Keratinocyte (primary cell): ENCODE measurements around the gene PRKCG. TPM values are rescaled to one million over a fixed set of nuclear protein-coding genes. Genes with fewer than 3 reads are reported as not detected.

Experiments
- DNase-seq: peaks from one replicate; pipeline ENCODE4 v3.0.0-alpha.2; 2011; ENCODE audit warnings: low read depth, missing footprints, low spot score
- FAIRE-seq: peaks from 2 replicates; lab custom pipeline; 2011; peaks lifted over from hg19 to GRCh38; lab: Jason Lieb, UNC
- H2AFZ ChIP-seq: 2 replicates; pipeline ENCODE4 v1.6.0; 2012; ENCODE audit warnings: low read length, control low read depth, inconsistent platforms; ENCODE audit not compliant: control insufficient read depth
- H3K27ac ChIP-seq: 2 replicates; pipeline ENCODE4 v1.5.1; 2011; ENCODE audit warnings: low read length; ENCODE audit not compliant: control insufficient read depth, insufficient read depth
- H3K27me3 ChIP-seq: 3 replicates; pipeline ENCODE4 v1.6.0; 2011; ENCODE audit warnings: low read length; ENCODE audit not compliant: control insufficient read depth, insufficient read depth; ENCODE audit errors: extremely low read depth
- H3K36me3 ChIP-seq, 2 experiments: 2 replicates in 1 of 2; 3 replicates in 1 of 2; pipeline ENCODE4 v1.5.1; 2011; ENCODE audit warnings: low read length in 2 of 2, mild to moderate bottlenecking in 1 of 2; ENCODE audit not compliant: control insufficient read depth in 2 of 2, insufficient read depth in 2 of 2; ENCODE audit errors: extremely low read depth in 1 of 2
- H3K4me1 ChIP-seq: 3 replicates; pipeline ENCODE4 v1.5.1; 2011; ENCODE audit warnings: low read length; ENCODE audit not compliant: control insufficient read depth, insufficient read depth; ENCODE audit errors: extremely low read depth
- H3K4me2 ChIP-seq: 3 replicates; pipeline ENCODE4 v1.6.0; 2011; ENCODE audit warnings: low read depth, low read length; ENCODE audit not compliant: control insufficient read depth, insufficient read depth; ENCODE audit errors: extremely low read depth
- H3K4me3 ChIP-seq, 3 experiments: fragments of 200-600 bp in 1 of 3; sonication (generic) in 1 of 3; 2 replicates in 2 of 3; 3 replicates in 1 of 3; pipeline ENCODE4 v1.5.1; 2011 to 2016; ENCODE audit warnings: low read length in 3 of 3, mild to moderate bottlenecking in 3 of 3, control low read depth in 2 of 3, inconsistent platforms in 1 of 3, low read depth in 1 of 3, mixed read lengths in 1 of 3, mixed run types in 1 of 3, moderate library complexity in 1 of 3; ENCODE audit not compliant: control insufficient read depth in 2 of 3, insufficient read depth in 2 of 3; ENCODE audit errors: extremely low read depth in 1 of 3
- H3K79me2 ChIP-seq: 2 replicates; pipeline ENCODE4 v1.6.0; 2012; ENCODE audit warnings: low read length; ENCODE audit not compliant: control insufficient read depth, insufficient read depth
- H3K9ac ChIP-seq: 3 replicates; pipeline ENCODE4 v1.6.0; 2011; ENCODE audit warnings: low read length; ENCODE audit not compliant: control insufficient read depth, insufficient read depth; ENCODE audit errors: extremely low read depth
- H3K9me1 ChIP-seq: 3 replicates; pipeline ENCODE4 v1.6.0; 2011; ENCODE audit warnings: low read length; ENCODE audit not compliant: control insufficient read depth, insufficient read depth; ENCODE audit errors: extremely low read depth
- H3K9me3 ChIP-seq: 2 replicates; pipeline ENCODE4 v1.5.1; 2012; ENCODE audit warnings: low read depth, low read length; ENCODE audit not compliant: control insufficient read depth
- H4K20me1 ChIP-seq: 3 replicates; pipeline ENCODE4 v1.6.0; 2011; ENCODE audit warnings: low read length; ENCODE audit not compliant: control insufficient read depth, insufficient read depth; ENCODE audit errors: extremely low read depth
- CTCF ChIP-seq, 3 experiments: IDR thresholded peaks in 1 of 3; conservative IDR thresholded peaks in 1 of 3; optimal IDR thresholded peaks in 1 of 3; 2 replicates in 2 of 3; 3 replicates in 1 of 3; pipeline versions ENCODE3 to v1.5.1; 2011; ENCODE audit warnings: low read length in 3 of 3, mild to moderate bottlenecking in 3 of 3, moderate library complexity in 2 of 3, control low read depth in 1 of 3, inconsistent platforms in 1 of 3; ENCODE audit not compliant: insufficient read depth in 2 of 3; ENCODE audit errors: extremely low read depth in 1 of 3
- EZH2 ChIP-seq: IDR thresholded peaks from one replicate; pipeline ENCODE4 v1.6.1; 2012; ENCODE audit warnings: inconsistent platforms, mild to moderate bottlenecking, low read length, moderate library complexity
- dilution Hi-C: fragments of 300-500 bp; cut with MboI; formaldehyde crosslinking; loops from one replicate; pipeline ENCODE4 v1.7.0; 2020; ENCODE audit warnings: low sequenced_read_pairs; ENCODE audit not compliant: extremely low pct_ligation_motif_present
- polyA plus RNA-seq, 5 experiments: library from polyadenylated mRNA; depleted of rRNA in 3 of 5; stranded (reverse) in 3 of 5; stranded (forward) in 1 of 5; unstranded in 1 of 5; fragments of >200 nt; gene quantifications; 1 replicate in 1 of 5; 2 replicates in 3 of 5; 3 replicates in 1 of 5; pipeline versions ENCODE4 v1.2.1 to v1.2.3, GENCODE V29; 2011 to 2012; ENCODE audit warnings: missing spikeins in 2 of 5, low read depth in 1 of 5, low replicate concordance in 1 of 5

Gene PRKCG
- polyA plus RNA-seq, 1 donor (not counting 4 experiments of a cell fraction or from before 2014, with no cell fraction given) = not detected

GRCh38 chr19:53849237-53849676 lies 32.7 kb upstream of the PRKCG start:
- Histone ChIP-seq H3K9ac (no peak overlapping the region), H2AFZ (no peak overlapping the region), H3K79me2 (no peaks in the 10 kb centered on the region), H3K27ac (no peak overlapping the region), H3K36me3 (no peaks in the 10 kb centered on the region), H3K27me3 (no peaks in the 10 kb centered on the region), H4K20me1 (no peaks in the 10 kb centered on the region), H3K9me1 (no peaks in the 10 kb centered on the region), H3K4me2 (no peak overlapping the region), H3K4me1 (no peaks in the 10 kb centered on the region), H3K9me3 (no peaks in the 10 kb centered on the region), H3K4me3 (no peak overlapping the region)
- DNase-seq (no peak), FAIRE-seq (no peak)
- dilution Hi-C loops = no loop called here
- TF ChIP-seq EZH2 (no peak), CTCF (optimal IDR thresholded peaks at IDR 0.05 in 1 of 3, IDR thresholded peaks at IDR 0.05 in 1 of 3, conservative IDR thresholded peaks at IDR 0.05 in 1 of 3; ENCODE audit: extremely low read depth in 1 of 3, insufficient read depth in 2 of 3, low read length in 3 of 3) (no peak)

- Histone ChIP-seq H3K4me3 (no peak overlapping the region), H3K27me3 (no peaks in the 10 kb centered on the region), H3K79me2 (no peaks in the 10 kb centered on the region), H3K27ac (no peak overlapping the region), H4K20me1 (no peaks in the 10 kb centered on the region), H3K9me3 (no peaks in the 10 kb centered on the region), H3K36me3 (no peaks in the 10 kb centered on the region), H2AFZ (no peak overlapping the region), H3K9me1 (no peaks in the 10 kb centered on the region), H3K9ac (no peak overlapping the region), H3K4me1 (no peaks in the 10 kb centered on the region), H3K4me2 (no peak overlapping the region)
- TF ChIP-seq CTCF (optimal IDR thresholded peaks at IDR 0.05 in 1 of 3, IDR thresholded peaks at IDR 0.05 in 1 of 3, conservative IDR thresholded peaks at IDR 0.05 in 1 of 3; ENCODE audit: extremely low read depth in 1 of 3, insufficient read depth in 2 of 3, low read length in 3 of 3) (no peak), EZH2 (no peak)
- no peak for DNase-seq
- dilution Hi-C loops = no loop called here
- FAIRE-seq = no peak
Observed at GRCh38 chr19:53853707-53854106, 28.3 kb upstream of the PRKCG start.
